ENCODE data around the gene CEACAM5. TPM values are rescaled to one million over a fixed set of nuclear protein-coding genes. Genes with fewer than 3 reads are reported as not detected.
A peak's percentile ranks its signal among the peaks of the same experiment; 100 is the strongest.

The CEACAM5 gene
- total RNA-seq, 1 experiment from 2014 or later, result 1.3 TPM

DNA sequence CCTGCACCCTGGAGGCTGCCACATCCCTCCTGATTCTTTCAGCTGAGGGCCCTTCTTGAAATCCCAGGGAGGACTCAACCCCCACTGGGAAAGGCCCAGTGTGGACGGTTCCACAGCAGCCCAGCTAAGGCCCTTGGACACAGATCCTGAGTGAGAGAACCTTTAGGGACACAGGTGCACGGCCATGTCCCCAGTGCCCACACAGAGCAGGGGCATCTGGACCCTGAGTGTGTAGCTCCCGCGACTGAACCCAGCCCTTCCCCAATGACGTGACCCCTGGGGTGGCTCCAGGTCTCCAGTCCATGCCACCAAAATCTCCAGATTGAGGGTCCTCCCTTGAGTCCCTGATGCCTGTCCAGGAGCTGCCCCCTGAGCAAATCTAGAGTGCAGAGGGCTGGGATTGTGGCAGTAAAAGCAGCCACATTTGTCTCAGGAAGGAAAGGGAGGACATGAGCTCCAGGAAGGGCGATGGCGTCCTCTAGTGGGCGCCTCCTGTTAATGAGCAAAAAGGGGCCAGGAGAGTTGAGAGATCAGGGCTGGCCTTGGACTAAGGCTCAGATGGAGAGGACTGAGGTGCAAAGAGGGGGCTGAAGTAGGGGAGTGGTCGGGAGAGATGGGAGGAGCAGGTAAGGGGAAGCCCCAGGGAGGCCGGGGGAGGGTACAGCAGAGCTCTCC, 6.9 kb upstream of the CEACAM5 start:
- POLR2A ChIA-PET, result no interaction called here
- BruUV-seq (replicated peaks), result no TSS peak
- TF ChIP-seq, protein P1, sequence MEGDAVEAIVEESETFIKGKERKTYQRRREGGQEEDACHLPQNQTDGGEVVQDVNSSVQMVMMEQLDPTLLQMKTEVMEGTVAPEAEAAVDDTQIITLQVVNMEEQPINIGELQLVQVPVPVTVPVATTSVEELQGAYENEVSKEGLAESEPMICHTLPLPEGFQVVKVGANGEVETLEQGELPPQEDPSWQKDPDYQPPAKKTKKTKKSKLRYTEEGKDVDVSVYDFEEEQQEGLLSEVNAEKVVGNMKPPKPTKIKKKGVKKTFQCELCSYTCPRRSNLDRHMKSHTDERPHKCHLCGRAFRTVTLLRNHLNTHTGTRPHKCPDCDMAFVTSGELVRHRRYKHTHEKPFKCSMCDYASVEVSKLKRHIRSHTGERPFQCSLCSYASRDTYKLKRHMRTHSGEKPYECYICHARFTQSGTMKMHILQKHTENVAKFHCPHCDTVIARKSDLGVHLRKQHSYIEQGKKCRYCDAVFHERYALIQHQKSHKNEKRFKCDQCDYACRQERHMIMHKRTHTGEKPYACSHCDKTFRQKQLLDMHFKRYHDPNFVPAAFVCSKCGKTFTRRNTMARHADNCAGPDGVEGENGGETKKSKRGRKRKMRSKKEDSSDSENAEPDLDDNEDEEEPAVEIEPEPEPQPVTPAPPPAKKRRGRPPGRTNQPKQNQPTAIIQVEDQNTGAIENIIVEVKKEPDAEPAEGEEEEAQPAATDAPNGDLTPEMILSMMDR (IDR thresholded peaks at IDR 0.05; ENCODE audit: insufficient read depth in 1 of 2, low read depth in 1 of 2, low read length in 1 of 2, severe bottlenecking in 1 of 2, unreplicated experiment in 1 of 2), result peak; percentile 43 to 58
- Mint-ChIP-seq H3K27ac (ENCODE audit: unreplicated experiment) (no peak overlapping the region), H3K27me3 (ENCODE audit: insufficient read depth, unreplicated experiment) (peaks cover 5% of the 10 kb centered on the region), H3K4me3 (ENCODE audit: unreplicated experiment) (no peak overlapping the region), H3K4me1 (ENCODE audit: low read depth, unreplicated experiment) (peaks cover 22% of the 10 kb centered on the region), H3K36me3 (ENCODE audit: insufficient read depth, unreplicated experiment) (no peaks in the 10 kb centered on the region), H3K9me3 (ENCODE audit: unreplicated experiment) (no peaks in the 10 kb centered on the region)
- H3K9me3 ChIP-seq, result no peaks in the 10 kb centered on the region
- intact Hi-C loops (cut with micrococcal nuclease; ENCODE audit: unreplicated experiment), result no loop called here
- no peaks in the 10 kb centered on the region for H3K27me3 ChIP-seq (replicated peaks; ENCODE audit: control insufficient read depth, insufficient read depth, low read length)
- no peak overlapping the region for H3K4me3 ChIP-seq (ENCODE audit: low read depth, low read length)
- peak; percentile 34 to 53 for DNase-seq
- H3K4me1 ChIP-seq, result peaks cover 10% of the 10 kb centered on the region
- CTCF ChIA-PET, result interaction anchor here (1.5 kb wide), 1 partner anchor 60 kb away, joined by 4 read pairs; no protein-coding TSS in a partner anchor
- no peaks in the 10 kb centered on the region for H3K36me3 ChIP-seq (ENCODE audit: control insufficient read depth, insufficient read depth, low read length)

DNA sequence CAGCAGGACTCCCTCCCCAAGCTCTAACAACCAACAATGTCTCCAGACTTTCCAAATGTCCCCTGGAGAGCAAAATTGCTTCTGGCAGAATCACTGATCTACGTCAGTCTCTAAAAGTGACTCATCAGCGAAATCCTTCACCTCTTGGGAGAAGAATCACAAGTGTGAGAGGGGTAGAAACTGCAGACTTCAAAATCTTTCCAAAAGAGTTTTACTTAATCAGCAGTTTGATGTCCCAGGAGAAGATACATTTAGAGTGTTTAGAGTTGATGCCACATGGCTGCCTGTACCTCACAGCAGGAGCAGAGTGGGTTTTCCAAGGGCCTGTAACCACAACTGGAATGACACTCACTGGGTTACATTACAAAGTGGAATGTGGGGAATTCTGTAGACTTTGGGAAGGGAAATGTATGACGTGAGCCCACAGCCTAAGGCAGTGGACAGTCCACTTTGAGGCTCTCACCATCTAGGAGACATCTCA, 6.2 kb upstream of the CEACAM5 start:
- no peak overlapping the region for H3K4me3 ChIP-seq (ENCODE audit: low read depth, low read length)
- DNase-seq, result no peak
- CTCF ChIA-PET, result interaction anchor here (1.5 kb wide), 1 partner anchor 60 kb away, joined by 4 read pairs; no protein-coding TSS in a partner anchor
- intact Hi-C loops (cut with micrococcal nuclease; ENCODE audit: unreplicated experiment), result no loop called here
- Mint-ChIP-seq H3K36me3 (ENCODE audit: insufficient read depth, unreplicated experiment) (peaks cover 5% of the 10 kb centered on the region), H3K9me3 (ENCODE audit: unreplicated experiment) (no peaks in the 10 kb centered on the region), H3K27me3 (ENCODE audit: insufficient read depth, unreplicated experiment) (peaks cover 5% of the 10 kb centered on the region), H3K4me1 (ENCODE audit: low read depth, unreplicated experiment) (peaks cover 26% of the 10 kb centered on the region), H3K4me3 (ENCODE audit: unreplicated experiment) (no peak overlapping the region), H3K27ac (ENCODE audit: unreplicated experiment) (no peak overlapping the region)
- H3K9me3 ChIP-seq, result no peaks in the 10 kb centered on the region
- TF ChIP-seq, protein P1 (IDR thresholded peaks at IDR 0.05; ENCODE audit: insufficient read depth in 1 of 2, low read depth in 1 of 2, low read length in 1 of 2, severe bottlenecking in 1 of 2, unreplicated experiment in 1 of 2), result no peak
- POLR2A ChIA-PET, result no interaction called here
- H3K27me3 ChIP-seq (replicated peaks; ENCODE audit: control insufficient read depth, insufficient read depth, low read length), result no peaks in the 10 kb centered on the region
- peaks cover 10% of the 10 kb centered on the region for H3K4me1 ChIP-seq
- no TSS peak for BruUV-seq (replicated peaks)
- no peaks in the 10 kb centered on the region for H3K36me3 ChIP-seq (ENCODE audit: control insufficient read depth, insufficient read depth, low read length)

DNA sequence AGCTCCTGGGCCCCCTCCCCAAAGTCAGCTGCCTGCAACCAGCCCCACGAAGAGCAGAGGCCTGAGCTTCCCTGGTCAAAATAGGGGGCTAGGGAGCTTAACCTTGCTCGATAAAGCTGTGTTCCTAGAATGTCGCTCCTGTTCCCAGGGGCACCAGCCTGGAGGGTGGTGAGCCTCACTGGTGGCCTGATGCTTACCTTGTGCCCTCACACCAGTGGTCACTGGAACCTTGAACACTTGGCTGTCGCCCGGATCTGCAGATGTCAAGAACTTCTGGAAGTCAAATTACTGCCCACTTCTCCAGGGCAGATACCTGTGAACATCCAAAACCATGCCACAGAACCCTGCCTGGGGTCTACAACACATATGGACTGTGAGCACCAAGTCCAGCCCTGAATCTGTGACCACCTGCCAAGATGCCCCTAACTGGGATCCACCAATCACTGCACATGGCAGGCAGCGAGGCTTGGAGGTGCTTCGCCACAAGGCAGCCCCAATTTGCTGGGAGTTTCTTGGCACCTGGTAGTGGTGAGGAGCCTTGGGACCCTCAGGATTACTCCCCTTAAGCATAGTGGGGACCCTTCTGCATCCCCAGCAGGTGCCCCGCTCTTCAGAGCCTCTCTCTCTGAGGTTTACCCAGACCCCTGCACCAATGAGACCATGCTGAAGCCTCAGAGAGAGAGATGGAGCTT, 4.7 kb upstream of the CEACAM5 start:
- Mint-ChIP-seq H3K27ac (ENCODE audit: unreplicated experiment) (no peak overlapping the region), H3K9me3 (ENCODE audit: unreplicated experiment) (no peaks in the 10 kb centered on the region), H3K27me3 (ENCODE audit: insufficient read depth, unreplicated experiment) (peaks cover 5% of the 10 kb centered on the region), H3K4me3 (ENCODE audit: unreplicated experiment) (no peak overlapping the region), H3K4me1 (ENCODE audit: low read depth, unreplicated experiment) (peaks cover 20% of the 10 kb centered on the region), H3K36me3 (ENCODE audit: insufficient read depth, unreplicated experiment) (peaks cover 5% of the 10 kb centered on the region)
- peaks cover 10% of the 10 kb centered on the region; the same call in 1 of the 2 replicates for H3K4me1 ChIP-seq
- H3K4me3 ChIP-seq (ENCODE audit: low read depth, low read length), result no peak overlapping the region
- TF ChIP-seq, protein P1 (IDR thresholded peaks at IDR 0.05; ENCODE audit: insufficient read depth in 1 of 2, low read depth in 1 of 2, low read length in 1 of 2, severe bottlenecking in 1 of 2, unreplicated experiment in 1 of 2), result no peak
- no peaks in the 10 kb centered on the region for H3K36me3 ChIP-seq (ENCODE audit: control insufficient read depth, insufficient read depth, low read length)
- POLR2A ChIA-PET, result no interaction called here
- BruUV-seq (replicated peaks), result no TSS peak
- intact Hi-C loops (cut with micrococcal nuclease; ENCODE audit: unreplicated experiment), result no loop called here
- CTCF ChIA-PET, result no interaction called here
- no peak for DNase-seq
- H3K9me3 ChIP-seq, result no peaks in the 10 kb centered on the region
- H3K27me3 ChIP-seq (replicated peaks; ENCODE audit: control insufficient read depth, insufficient read depth, low read length), result no peaks in the 10 kb centered on the region
